Neural progenitor cell (in vitro differentiated cells): ENCODE measurements around the gene COA8. TPM values are rescaled to one million over a fixed set of nuclear protein-coding genes. Genes with fewer than 3 reads are reported as not detected.

Experiments
- DNase-seq: peaks from one replicate; pipeline ENCODE4 v3.0.0-alpha.2; 2016; ENCODE audit warnings: low spot score
- H2AFZ ChIP-seq: fragments of 200-600 bp; sonication (generic); replicated peaks from 2 replicates; pipeline ENCODE4 v1.6.1; 2016; ENCODE audit warnings: antibody characterized with exemption
- H3F3A ChIP-seq: fragments of 200-600 bp; sonication (generic); 2 replicates; pipeline ENCODE4 v1.6.1; 2016; ENCODE audit warnings: antibody characterized with exemption, low read depth
- H3K27ac ChIP-seq: fragments of 200-600 bp; sonication (generic); 2 replicates; pipeline ENCODE4 v1.5.1; 2016; ENCODE audit warnings: mild to moderate bottlenecking
- H3K27me3 ChIP-seq: fragments of 200-600 bp; sonication (generic); 2 replicates; pipeline ENCODE4 v1.6.1; 2016; ENCODE audit warnings: mild to moderate bottlenecking, moderate library complexity
- H3K36me3 ChIP-seq: fragments of 200-600 bp; sonication (generic); 2 replicates; pipeline ENCODE4 v1.5.1; 2016
- H3K4me1 ChIP-seq: fragments of 200-600 bp; sonication (generic); 2 replicates; pipeline ENCODE4 v1.6.1; 2016; ENCODE audit warnings: mixed run types
- H3K4me2 ChIP-seq: fragments of 200-600 bp; sonication (generic); 2 replicates; pipeline ENCODE4 v1.6.1; 2016
- H3K4me3 ChIP-seq: fragments of 200-600 bp; sonication (generic); 2 replicates; pipeline ENCODE4 v1.5.1; 2016
- H3K79me2 ChIP-seq: fragments of 200-600 bp; sonication (generic); 2 replicates; pipeline ENCODE4 v1.6.1; 2016; ENCODE audit warnings: low read depth
- H3K9ac ChIP-seq: fragments of 200-600 bp; sonication (generic); 2 replicates; pipeline ENCODE4 v1.6.1; 2016
- H3K9me3 ChIP-seq: fragments of 200-600 bp; sonication (generic); 2 replicates; pipeline ENCODE4 v1.5.1; 2016; ENCODE audit warnings: low read depth
- H4K20me1 ChIP-seq: fragments of 200-600 bp; sonication (generic); 2 replicates; pipeline ENCODE4 v1.6.1; 2016; ENCODE audit warnings: low read depth
- H3K27ac Mint-ChIP-seq: 3 replicates; pipeline ENCODE4 v1.8.0; 2021; ENCODE audit warnings: mixed read lengths
- H3K27me3 Mint-ChIP-seq: 2 replicates; pipeline ENCODE4 v1.8.0; 2022; ENCODE audit warnings: low read depth, mild to moderate bottlenecking, inconsistent platforms, moderate library complexity, mixed read lengths; ENCODE audit not compliant: insufficient read depth
- H3K36me3 Mint-ChIP-seq: 3 replicates; pipeline ENCODE4 v1.8.0; 2021; ENCODE audit warnings: mixed read lengths
- H3K4me1 Mint-ChIP-seq: 3 replicates; pipeline ENCODE4 v1.8.0; 2021; ENCODE audit warnings: mixed read lengths
- H3K4me3 Mint-ChIP-seq: 3 replicates; pipeline ENCODE4 v1.8.0; 2021; ENCODE audit warnings: mild to moderate bottlenecking, moderate library complexity, mixed read lengths
- H3K9me3 Mint-ChIP-seq: 3 replicates; pipeline ENCODE4 v1.8.0; 2020; ENCODE audit warnings: mixed read lengths
- EZH2 ChIP-seq: fragments of 200-600 bp; sonication (generic); IDR thresholded peaks from 2 replicates; pipeline ENCODE4 v1.6.1; 2017; ENCODE audit warnings: antibody characterized with exemption, mild to moderate bottlenecking, moderate library complexity
- EZH2phosphoT487 ChIP-seq: fragments of 200-600 bp; sonication (generic); IDR thresholded peaks from 2 replicates; pipeline ENCODE4 v1.6.1; 2017; ENCODE audit warnings: antibody characterized with exemption
- total RNA-seq: library from RNA; depleted of rRNA; stranded (reverse); fragments of >200 nt; gene quantifications from 2 replicates; pipeline ENCODE4 v1.2.3, GENCODE V29; 2015; ENCODE audit warnings: low replicate concordance
- TF ChIP-seq, protein P1 (sequence below): fragments of 200-600 bp; sonication (generic); IDR thresholded peaks from 2 replicates; pipeline ENCODE4 v1.5.1; 2017; ENCODE audit warnings: antibody characterized with exemption, mild to moderate bottlenecking

The COA8 gene
- total RNA-seq, 1 donor from 2014 or later = 72.3 TPM

GRCh38 chr14:103526247-103526913 is 36.4 kb upstream of the COA8 start:
- peaks cover 27% of the 10 kb centered on the region for H3K79me2 ChIP-seq
- no peak overlapping the region for H2AFZ ChIP-seq
- no peak overlapping the region for H3K4me2 ChIP-seq
- Mint-ChIP-seq H3K4me3 (no peak overlapping the region), H3K27ac (peak overlapping the region; percentile 50), H3K9me3 (no peaks in the 10 kb centered on the region), H3K27me3 (peaks cover 11% of the 10 kb centered on the region), H3K4me1 (peaks cover 51% of the 10 kb centered on the region), H3K36me3 (no peaks in the 10 kb centered on the region)
- H3K4me1 ChIP-seq = peaks cover 28% of the 10 kb centered on the region
- H3K36me3 ChIP-seq = no peaks in the 10 kb centered on the region
- peaks cover 31% of the 10 kb centered on the region for H4K20me1 ChIP-seq
- no peak overlapping the region for H3K9ac ChIP-seq
- H3K27ac ChIP-seq = no peak overlapping the region
- TF ChIP-seq EZH2phosphoT487 (no peak), EZH2 (no peak)
- TF ChIP-seq, protein P1, sequence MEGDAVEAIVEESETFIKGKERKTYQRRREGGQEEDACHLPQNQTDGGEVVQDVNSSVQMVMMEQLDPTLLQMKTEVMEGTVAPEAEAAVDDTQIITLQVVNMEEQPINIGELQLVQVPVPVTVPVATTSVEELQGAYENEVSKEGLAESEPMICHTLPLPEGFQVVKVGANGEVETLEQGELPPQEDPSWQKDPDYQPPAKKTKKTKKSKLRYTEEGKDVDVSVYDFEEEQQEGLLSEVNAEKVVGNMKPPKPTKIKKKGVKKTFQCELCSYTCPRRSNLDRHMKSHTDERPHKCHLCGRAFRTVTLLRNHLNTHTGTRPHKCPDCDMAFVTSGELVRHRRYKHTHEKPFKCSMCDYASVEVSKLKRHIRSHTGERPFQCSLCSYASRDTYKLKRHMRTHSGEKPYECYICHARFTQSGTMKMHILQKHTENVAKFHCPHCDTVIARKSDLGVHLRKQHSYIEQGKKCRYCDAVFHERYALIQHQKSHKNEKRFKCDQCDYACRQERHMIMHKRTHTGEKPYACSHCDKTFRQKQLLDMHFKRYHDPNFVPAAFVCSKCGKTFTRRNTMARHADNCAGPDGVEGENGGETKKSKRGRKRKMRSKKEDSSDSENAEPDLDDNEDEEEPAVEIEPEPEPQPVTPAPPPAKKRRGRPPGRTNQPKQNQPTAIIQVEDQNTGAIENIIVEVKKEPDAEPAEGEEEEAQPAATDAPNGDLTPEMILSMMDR = no peak
- H3K4me3 ChIP-seq = no peak overlapping the region
- H3F3A ChIP-seq = peaks cover 23% of the 10 kb centered on the region
- peaks cover 31% of the 10 kb centered on the region for H3K27me3 ChIP-seq
- no peak for DNase-seq
- H3K9me3 ChIP-seq = no peaks in the 10 kb centered on the region

DNA sequence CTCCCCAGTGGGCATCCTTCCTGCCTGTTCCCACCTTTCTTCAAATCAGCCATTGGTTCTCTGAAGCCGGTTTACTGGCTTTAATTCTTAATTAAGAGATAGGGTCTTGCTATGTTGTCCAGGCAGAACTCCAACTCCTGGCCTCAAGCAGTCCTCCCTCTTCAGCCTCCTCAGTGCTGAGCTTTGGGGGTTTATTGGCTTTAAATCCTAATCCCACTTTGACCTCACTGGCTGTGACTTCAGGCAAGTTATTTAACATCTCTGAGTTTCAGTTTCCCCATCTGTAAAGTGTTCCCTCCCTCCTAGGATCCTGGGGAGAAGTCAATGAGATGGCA is 35.9 kb upstream of the COA8 start:
- Histone ChIP-seq H3K27me3 (peaks cover 26% of the 10 kb centered on the region), H3F3A (peaks cover 18% of the 10 kb centered on the region), H3K9me3 (no peaks in the 10 kb centered on the region), H3K4me1 (peaks cover 28% of the 10 kb centered on the region), H2AFZ (no peak overlapping the region), H4K20me1 (peaks cover 31% of the 10 kb centered on the region), H3K4me3 (no peak overlapping the region), H3K9ac (no peak overlapping the region), H3K36me3 (no peaks in the 10 kb centered on the region), H3K27ac (no peak overlapping the region), H3K79me2 (peaks cover 22% of the 10 kb centered on the region), H3K4me2 (no peak overlapping the region)
- Mint-ChIP-seq H3K9me3 (no peaks in the 10 kb centered on the region), H3K4me3 (peak overlapping the region; percentile 96), H3K27me3 (peaks cover 11% of the 10 kb centered on the region), H3K4me1 (peaks cover 51% of the 10 kb centered on the region), H3K27ac (peak overlapping the region; percentile 69), H3K36me3 (no peaks in the 10 kb centered on the region)
- TF ChIP-seq EZH2phosphoT487 = no peak
- no peak for TF ChIP-seq EZH2
- TF ChIP-seq, protein P1 = no peak
- no peak for DNase-seq

GRCh38 chr14:103527408-103528145 is 35.2 kb upstream of the COA8 start:
- Mint-ChIP-seq H3K36me3 (no peaks in the 10 kb centered on the region), H3K27me3 (peaks cover 11% of the 10 kb centered on the region), H3K4me3 (peak overlapping the region; percentile 96), H3K4me1 (peaks cover 51% of the 10 kb centered on the region), H3K27ac (peak overlapping the region; percentile 69), H3K9me3 (no peaks in the 10 kb centered on the region)
- Histone ChIP-seq H3K27me3 (peaks cover 22% of the 10 kb centered on the region), H3K4me2 (peak overlapping the region; percentile 93), H3K27ac (no peak overlapping the region), H3K4me1 (peaks cover 28% of the 10 kb centered on the region), H3K36me3 (no peaks in the 10 kb centered on the region), H4K20me1 (peaks cover 28% of the 10 kb centered on the region), H3K79me2 (peaks cover 17% of the 10 kb centered on the region), H3K4me3 (no peak overlapping the region), H3K9ac (no peak overlapping the region), H2AFZ (no peak overlapping the region), H3K9me3 (no peaks in the 10 kb centered on the region), H3F3A (peaks cover 15% of the 10 kb centered on the region)
- TF ChIP-seq EZH2 (no peak), EZH2phosphoT487 (no peak)
- TF ChIP-seq, protein P1 = no peak
- DNase-seq = no peak
